Glutamatergic neuron (in vitro differentiated cells): ENCODE results near the gene TMEM86A. TPM values are rescaled to one million over a fixed set of nuclear protein-coding genes. Genes with fewer than 3 reads are reported as not detected.

Experiments used
- DNase-seq: peaks from one replicate; pipeline ENCODE4 v3.0.0; 2022
- H3K27ac Mint-ChIP-seq: one replicate; pipeline ENCODE4 v1.8.0; 2020; ENCODE audit warnings: mild to moderate bottlenecking, mixed read lengths, inconsistent platforms; ENCODE audit not compliant: unreplicated experiment
- H3K27me3 Mint-ChIP-seq: one replicate; pipeline ENCODE4 v1.8.0; 2020; ENCODE audit warnings: mild to moderate bottlenecking, moderate library complexity, mixed read lengths, inconsistent platforms; ENCODE audit not compliant: unreplicated experiment
- H3K36me3 Mint-ChIP-seq: one replicate; pipeline ENCODE4 v1.8.0; 2020; ENCODE audit warnings: mild to moderate bottlenecking, mixed read lengths, inconsistent platforms; ENCODE audit not compliant: unreplicated experiment
- H3K4me1 Mint-ChIP-seq: one replicate; pipeline ENCODE4 v1.8.0; 2020; ENCODE audit warnings: mild to moderate bottlenecking, low read depth, mixed read lengths, inconsistent platforms; ENCODE audit not compliant: unreplicated experiment
- H3K4me3 Mint-ChIP-seq: one replicate; pipeline ENCODE4 v1.8.0; 2020; ENCODE audit warnings: mild to moderate bottlenecking, mixed read lengths, inconsistent platforms; ENCODE audit not compliant: unreplicated experiment
- H3K9me3 Mint-ChIP-seq: one replicate; pipeline ENCODE4 v1.8.0; 2020; ENCODE audit warnings: mild to moderate bottlenecking, moderate library complexity, mixed read lengths, inconsistent platforms; ENCODE audit not compliant: unreplicated experiment
- total RNA-seq: library from RNA; stranded (reverse); fragmentation: NEBNext Ultra II Directional; extraction: Animal tissue kit (Norgen Biotek cat#: 25700); gene quantifications from one replicate; pipeline ENCODE4 v1.2.1, GENCODE V29; 2021; ENCODE audit not compliant: unreplicated experiment
- TF ChIP-seq, protein P1 (sequence below): fragments of 200-600 bp; sonication (generic); IDR thresholded peaks from one replicate; pipeline ENCODE4 v1.5.0; 2021; ENCODE audit not compliant: partially characterized antibody, unreplicated experiment

The TMEM86A gene
- total RNA-seq, 1 donor from 2014 or later: 5.4 TPM

GRCh38 chr11:18710545-18710944, 12.0 kb downstream of the TMEM86A start:
- DNase-seq: no peak
- Mint-ChIP-seq H3K27ac (no peak overlapping the region), H3K4me3 (no peak overlapping the region), H3K36me3 (no peaks in the 10 kb centered on the region), H3K4me1 (peaks cover 3% of the 10 kb centered on the region), H3K9me3 (peaks cover 1% of the 10 kb centered on the region), H3K27me3 (peaks cover 11% of the 10 kb centered on the region)
- TF ChIP-seq, protein P1, sequence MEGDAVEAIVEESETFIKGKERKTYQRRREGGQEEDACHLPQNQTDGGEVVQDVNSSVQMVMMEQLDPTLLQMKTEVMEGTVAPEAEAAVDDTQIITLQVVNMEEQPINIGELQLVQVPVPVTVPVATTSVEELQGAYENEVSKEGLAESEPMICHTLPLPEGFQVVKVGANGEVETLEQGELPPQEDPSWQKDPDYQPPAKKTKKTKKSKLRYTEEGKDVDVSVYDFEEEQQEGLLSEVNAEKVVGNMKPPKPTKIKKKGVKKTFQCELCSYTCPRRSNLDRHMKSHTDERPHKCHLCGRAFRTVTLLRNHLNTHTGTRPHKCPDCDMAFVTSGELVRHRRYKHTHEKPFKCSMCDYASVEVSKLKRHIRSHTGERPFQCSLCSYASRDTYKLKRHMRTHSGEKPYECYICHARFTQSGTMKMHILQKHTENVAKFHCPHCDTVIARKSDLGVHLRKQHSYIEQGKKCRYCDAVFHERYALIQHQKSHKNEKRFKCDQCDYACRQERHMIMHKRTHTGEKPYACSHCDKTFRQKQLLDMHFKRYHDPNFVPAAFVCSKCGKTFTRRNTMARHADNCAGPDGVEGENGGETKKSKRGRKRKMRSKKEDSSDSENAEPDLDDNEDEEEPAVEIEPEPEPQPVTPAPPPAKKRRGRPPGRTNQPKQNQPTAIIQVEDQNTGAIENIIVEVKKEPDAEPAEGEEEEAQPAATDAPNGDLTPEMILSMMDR: no peak

- DNase-seq: no peak
- Mint-ChIP-seq H3K27me3 (peaks cover 11% of the 10 kb centered on the region), H3K9me3 (peaks cover 1% of the 10 kb centered on the region), H3K36me3 (no peaks in the 10 kb centered on the region), H3K4me3 (no peak overlapping the region), H3K4me1 (no peaks in the 10 kb centered on the region), H3K27ac (no peak overlapping the region)
- TF ChIP-seq, protein P1: no peak
Measured at GRCh38 chr11:18713646-18714442, 15.3 kb downstream of the TMEM86A start.

DNA sequence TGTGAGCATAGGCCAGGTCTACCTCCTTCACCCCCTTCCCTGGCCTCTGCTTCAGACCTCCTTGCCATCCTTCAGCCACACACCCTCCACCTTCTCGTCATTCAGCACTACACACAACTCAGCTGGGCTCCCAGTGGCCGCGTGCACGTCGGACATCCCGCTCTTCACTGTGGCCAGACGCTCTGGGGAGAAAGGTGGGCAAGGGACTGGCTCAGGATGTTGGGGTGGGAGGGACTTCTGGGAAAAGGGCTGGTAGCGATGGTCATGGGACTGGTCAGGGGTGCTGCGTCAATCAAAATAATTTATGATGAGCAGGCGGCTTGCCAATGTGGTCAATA, 15.8 kb downstream of the TMEM86A start:
- Mint-ChIP-seq H3K27ac (no peak overlapping the region), H3K9me3 (peaks cover 1% of the 10 kb centered on the region), H3K4me1 (no peaks in the 10 kb centered on the region), H3K4me3 (no peak overlapping the region), H3K27me3 (peaks cover 11% of the 10 kb centered on the region), H3K36me3 (no peaks in the 10 kb centered on the region)
- TF ChIP-seq, protein P1: no peak
- DNase-seq: no peak

DNA sequence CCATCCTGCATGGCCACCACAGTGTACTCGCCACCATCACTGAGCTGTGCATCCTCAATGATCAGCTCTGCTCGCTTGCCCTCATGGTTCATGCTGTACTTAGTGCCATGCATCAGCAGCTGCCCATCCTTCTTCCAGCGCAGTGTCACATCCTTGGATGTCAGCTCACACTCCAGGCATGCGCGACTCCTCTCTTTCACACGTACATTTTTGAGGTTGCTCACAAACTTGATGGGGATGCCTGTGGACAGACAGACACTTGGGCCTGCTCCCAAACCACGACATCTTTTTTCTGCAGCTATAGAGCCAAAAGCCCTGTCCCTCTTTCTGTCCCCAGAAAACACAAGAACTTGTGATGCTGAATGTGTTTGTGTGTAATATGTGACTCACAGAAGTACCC, 16.9 kb downstream of the TMEM86A start:
- TF ChIP-seq, protein P1: no peak
- peaks cover under 1% of the 10 kb centered on the region for H3K4me1 Mint-ChIP-seq
- H3K27me3 Mint-ChIP-seq: peaks cover 12% of the 10 kb centered on the region

DNA sequence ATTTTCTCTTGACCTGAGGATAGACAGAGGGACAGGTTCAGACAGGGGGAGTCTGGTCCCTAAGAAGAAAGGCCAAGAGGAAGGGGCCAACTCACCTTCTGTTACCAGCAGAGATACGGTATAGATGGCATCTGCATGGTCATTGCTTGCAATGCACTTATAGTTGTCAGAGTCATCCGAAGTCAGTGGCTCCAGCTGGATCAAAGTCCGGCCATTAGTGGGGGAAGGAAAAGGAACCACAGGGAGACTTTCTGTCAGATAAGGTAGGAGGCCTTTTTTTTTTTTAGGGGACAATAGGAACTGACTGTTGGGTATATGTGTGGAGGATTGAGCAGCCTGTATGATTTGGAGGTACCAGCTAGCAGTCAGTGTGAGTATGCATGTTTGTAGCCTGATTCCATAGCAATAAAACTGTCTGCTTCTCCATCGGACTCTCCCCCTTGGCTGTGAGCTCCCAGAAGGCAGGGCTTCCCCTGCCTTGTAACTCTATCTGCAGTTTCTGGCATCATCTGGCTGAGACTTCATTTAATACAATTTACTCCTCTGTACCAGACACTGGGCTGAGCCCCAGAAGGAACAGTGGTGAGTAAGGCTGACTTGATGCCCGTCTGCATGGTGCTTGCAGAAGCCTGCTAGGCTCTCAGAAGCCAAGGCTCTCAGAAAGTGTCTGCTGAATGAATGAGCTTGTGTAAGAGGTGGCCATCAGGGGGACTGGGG, 21.7 kb downstream of the TMEM86A start:
- TF ChIP-seq, protein P1: no peak
- peak overlapping the region; percentile 94 for H3K4me3 Mint-ChIP-seq
- no peak for DNase-seq
- H3K36me3 Mint-ChIP-seq: no peaks in the 10 kb centered on the region
- H3K4me1 Mint-ChIP-seq: peaks cover 4% of the 10 kb centered on the region
- peaks cover 5% of the 10 kb centered on the region for H3K27me3 Mint-ChIP-seq
- H3K27ac Mint-ChIP-seq: no peak overlapping the region
- peaks cover 2% of the 10 kb centered on the region for H3K9me3 Mint-ChIP-seq

More for the DNA sequence above, 16.9 kb downstream of the TMEM86A start:
- no peak overlapping the region for H3K27ac Mint-ChIP-seq
- no peak for DNase-seq
- no peak overlapping the region for H3K4me3 Mint-ChIP-seq
- H3K9me3 Mint-ChIP-seq: peaks cover 1% of the 10 kb centered on the region
- no peaks in the 10 kb centered on the region for H3K36me3 Mint-ChIP-seq
